NCI-H1436 (cell line): ENCODE results near the gene QPCT.
"Not testable (repeated sequence)": the region's sequence is repeated elsewhere in the genome, so short reads cannot be mapped to it uniquely, and the experiment has no call there.

Source experiments
- DNase-seq: peaks from one replicate; lab custom pipeline; 2025; lab: John Stamatoyannopoulos, UW

The QPCT gene

GRCh38 chr2:37358466-37358865 is 14.0 kb downstream of the QPCT start:
- DNase-seq: no peak

- DNase-seq: no peak
Measured at GRCh38 chr2:37361216-37361815, 16.9 kb downstream of the QPCT start.

GRCh38 chr2:37361994-37362698 is 17.7 kb downstream of the QPCT start:
- DNase-seq: no peak

- no peak for DNase-seq
Measured at GRCh38 chr2:37364351-37364750, 19.9 kb downstream of the QPCT start.

- no peak for DNase-seq
Measured at GRCh38 chr2:37365669-37366068, 21.2 kb downstream of the QPCT start.

GRCh38 chr2:37366773-37367172 is 22.3 kb downstream of the QPCT start:
- DNase-seq: no peak

GRCh38 chr2:37367310-37367709 is 22.9 kb downstream of the QPCT start:
- no peak for DNase-seq

GRCh38 chr2:37367984-37368383 is 23.6 kb downstream of the QPCT start:
- no peak for DNase-seq

GRCh38 chr2:37370666-37371065 is 26.2 kb downstream of the QPCT start:
- DNase-seq: no peak

- DNase-seq: no peak
Measured at GRCh38 chr2:37372000-37372399, 27.6 kb downstream of the QPCT start.

GRCh38 chr2:37375741-37376288 is 31.4 kb downstream of the QPCT start:
- DNase-seq: no peak

GRCh38 chr2:37376421-37377186 is 32.2 kb downstream of the QPCT start:
- DNase-seq: no peak

GRCh38 chr2:37377187-37377532 is 32.7 kb downstream of the QPCT start:
- no peak for DNase-seq

GRCh38 chr2:37378411-37378810 is 34.0 kb downstream of the QPCT start:
- DNase-seq: no peak

- DNase-seq: no peak
Measured at GRCh38 chr2:37379881-37380296, 35.5 kb downstream of the QPCT start.

- DNase-seq: not testable (repeated sequence)
Measured at GRCh38 chr2:37380787-37381186, 36.4 kb downstream of the QPCT start.

- DNase-seq: not testable (repeated sequence)
Measured at GRCh38 chr2:37384261-37384660, 39.8 kb downstream of the QPCT start.

- no peak for DNase-seq
Measured at GRCh38 chr2:37387148-37387835, 42.9 kb downstream of the QPCT start.

GRCh38 chr2:37388074-37388473 is 43.6 kb downstream of the QPCT start:
- DNase-seq: no peak

GRCh38 chr2:37389395-37389794 is 45.0 kb downstream of the QPCT start:
- DNase-seq: no peak

GRCh38 chr2:37389989-37390765 is 45.7 kb downstream of the QPCT start:
- no peak for DNase-seq

GRCh38 chr2:37390777-37391176 is 46.3 kb downstream of the QPCT start:
- no peak for DNase-seq
